H7 (cell line): ENCODE measurements around the gene THAP12. TPM values are rescaled to one million over a fixed set of nuclear protein-coding genes. Genes with fewer than 3 reads are reported as not detected.
A peak's percentile ranks its signal among the peaks of the same experiment; 100 is the strongest.

Experiments used
- DNase-seq: peaks from one replicate; pipeline ENCODE4 v3.0.0; 2012
- H3K27me3 ChIP-seq: 2 replicates; pipeline ENCODE4 v1.6.0; 2011; ENCODE audit warnings: mild to moderate bottlenecking, low read length; ENCODE audit not compliant: control insufficient read depth, insufficient read depth
- H3K36me3 ChIP-seq: replicated peaks from 2 replicates; pipeline ENCODE4 v1.5.1; 2011; ENCODE audit warnings: low read length; ENCODE audit not compliant: control insufficient read depth, insufficient read depth
- H3K4me3 ChIP-seq: 2 replicates; pipeline ENCODE4 v1.5.1; 2011; ENCODE audit warnings: low read depth, mild to moderate bottlenecking, control low read depth, low read length, moderate library complexity; ENCODE audit not compliant: insufficient read depth
- total RNA-seq: library from RNA; depleted of rRNA; stranded (reverse); fragments of >200 nt; shearing (Covaris generic); gene quantifications from 2 replicates; pipeline ENCODE4 v1.2.3, GENCODE V29; 2014

THAP12 gene
- total RNA-seq, 1 experiment from 2014 or later = 27.0 TPM

GRCh38 chr11:76361776-76362175 is 19.2 kb downstream of the THAP12 start:
- Histone ChIP-seq H3K27me3 (no peaks in the 10 kb centered on the region), H3K4me3 (no peak overlapping the region), H3K36me3 (no peaks in the 10 kb centered on the region; the same call in none of the 2 replicates)
- no peak for DNase-seq

DNA sequence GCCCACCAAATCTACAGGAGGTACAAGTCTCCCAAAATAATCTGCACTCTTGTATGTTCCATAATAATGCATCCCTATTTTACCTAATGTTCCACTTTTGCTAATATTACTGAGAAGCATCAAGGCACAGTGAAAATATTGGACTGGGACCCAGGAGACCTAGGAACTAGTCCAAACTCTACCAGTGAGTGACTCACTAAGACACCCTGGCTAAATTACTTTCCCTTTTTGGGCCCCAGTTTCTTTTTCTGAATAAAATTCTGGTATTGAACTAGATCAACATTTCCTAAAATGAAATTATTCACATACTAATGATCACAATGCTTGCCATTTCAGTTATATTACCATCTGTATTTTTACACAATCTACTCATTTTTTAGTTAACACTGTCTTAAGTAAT is 19.6 kb downstream of the THAP12 start:
- H3K36me3 ChIP-seq = no peaks in the 10 kb centered on the region; the same call in none of the 2 replicates
- H3K27me3 ChIP-seq = no peaks in the 10 kb centered on the region
- no peak for DNase-seq
- no peak overlapping the region for H3K4me3 ChIP-seq

DNA sequence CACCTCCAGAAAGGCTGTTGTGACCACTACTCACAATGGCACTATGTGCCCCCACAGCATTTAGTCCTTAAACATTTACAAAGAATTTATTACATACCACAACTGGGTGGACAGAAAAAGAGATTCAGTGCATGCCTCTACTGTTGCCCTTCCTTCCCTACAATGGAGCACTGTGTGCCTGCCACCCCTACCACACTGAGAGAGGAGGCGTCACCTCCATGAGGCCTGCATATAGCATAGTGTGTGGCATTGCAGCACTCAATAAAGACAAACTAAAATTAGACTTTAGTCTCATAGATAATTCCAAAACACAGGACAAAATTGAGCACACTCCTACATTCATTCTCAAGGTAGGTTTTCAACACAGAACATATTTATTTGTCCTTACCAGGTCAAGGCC is 25.8 kb downstream of the THAP12 start:
- no peak for DNase-seq
- Histone ChIP-seq H3K27me3 (no peaks in the 10 kb centered on the region), H3K36me3 (no peaks in the 10 kb centered on the region; the same call in none of the 2 replicates), H3K4me3 (no peak overlapping the region)

GRCh38 chr11:76348348-76348747 is 32.6 kb downstream of the THAP12 start:
- Histone ChIP-seq H3K27me3 (no peaks in the 10 kb centered on the region), H3K36me3 (no peaks in the 10 kb centered on the region), H3K4me3 (no peak overlapping the region)
- DNase-seq = no peak

GRCh38 chr11:76347466-76347865 is 33.5 kb downstream of the THAP12 start:
- no peaks in the 10 kb centered on the region for H3K27me3 ChIP-seq
- no peak overlapping the region for H3K4me3 ChIP-seq
- DNase-seq = no peak
- no peaks in the 10 kb centered on the region for H3K36me3 ChIP-seq

GRCh38 chr11:76339221-76339620 is 41.7 kb downstream of the THAP12 start:
- no peak for DNase-seq
- H3K27me3 ChIP-seq = no peaks in the 10 kb centered on the region
- H3K36me3 ChIP-seq = no peaks in the 10 kb centered on the region
- no peak overlapping the region for H3K4me3 ChIP-seq

DNA sequence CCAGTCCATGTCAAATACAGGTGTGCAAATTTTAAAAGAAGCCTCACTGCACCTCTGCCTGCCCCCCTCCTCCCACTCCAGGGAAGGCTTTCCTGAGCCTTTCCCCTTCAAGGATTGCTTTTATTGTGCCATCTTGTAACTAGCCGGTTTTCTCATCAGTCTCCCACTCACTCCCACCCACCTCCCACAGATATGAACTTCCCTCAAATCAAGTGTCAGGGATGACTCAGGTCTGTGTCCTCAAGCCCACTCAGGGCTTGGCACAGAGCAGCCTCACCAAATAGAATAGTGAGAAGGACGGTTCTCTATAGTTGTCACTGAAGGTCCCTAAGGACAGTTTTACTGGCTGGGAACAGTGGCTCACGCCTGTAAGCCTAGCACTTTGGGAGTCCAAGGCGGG is 43.0 kb downstream of the THAP12 start:
- Histone ChIP-seq H3K36me3 (no peaks in the 10 kb centered on the region), H3K4me3 (no peak overlapping the region), H3K27me3 (no peaks in the 10 kb centered on the region)
- no peak for DNase-seq

- DNase-seq = no peak
- H3K27me3 ChIP-seq = no peaks in the 10 kb centered on the region
- H3K4me3 ChIP-seq = no peak overlapping the region
- no peaks in the 10 kb centered on the region for H3K36me3 ChIP-seq
These were observed 43.5 kb downstream of the THAP12 start for GRCh38 chr11:76337469-76337868.

DNA sequence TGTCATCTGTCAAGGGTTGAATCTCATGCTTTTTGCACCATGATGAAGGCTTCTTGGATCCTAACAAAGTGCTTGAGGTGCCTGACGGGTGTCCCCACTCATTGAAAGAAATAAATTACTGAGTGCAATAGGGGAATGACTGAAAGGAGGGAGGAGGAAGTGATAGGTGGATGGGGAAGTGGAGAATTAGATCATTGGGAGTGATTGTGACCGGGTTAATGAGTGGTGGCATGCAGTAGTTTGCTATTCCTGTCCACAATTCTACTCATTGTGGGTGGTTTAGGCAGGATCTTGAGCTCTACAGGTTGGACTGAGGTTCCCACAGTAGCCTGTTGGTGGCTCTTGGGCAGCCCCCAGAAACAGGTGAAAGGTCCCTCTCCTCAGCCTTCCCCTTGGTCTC is 44.3 kb downstream of the THAP12 start:
- no peak overlapping the region for H3K4me3 ChIP-seq
- H3K36me3 ChIP-seq = no peaks in the 10 kb centered on the region
- DNase-seq = no peak
- H3K27me3 ChIP-seq = no peaks in the 10 kb centered on the region

- H3K27me3 ChIP-seq = no peaks in the 10 kb centered on the region
- no peaks in the 10 kb centered on the region for H3K36me3 ChIP-seq
- H3K4me3 ChIP-seq = no peak overlapping the region
- DNase-seq = no peak
These were observed 45.1 kb downstream of the THAP12 start for GRCh38 chr11:76335842-76336241.

GRCh38 chr11:76334826-76335389 is 46.0 kb downstream of the THAP12 start:
- H3K36me3 ChIP-seq = no peaks in the 10 kb centered on the region
- H3K4me3 ChIP-seq = no peak overlapping the region
- H3K27me3 ChIP-seq = no peaks in the 10 kb centered on the region
- DNase-seq = no peak

DNA sequence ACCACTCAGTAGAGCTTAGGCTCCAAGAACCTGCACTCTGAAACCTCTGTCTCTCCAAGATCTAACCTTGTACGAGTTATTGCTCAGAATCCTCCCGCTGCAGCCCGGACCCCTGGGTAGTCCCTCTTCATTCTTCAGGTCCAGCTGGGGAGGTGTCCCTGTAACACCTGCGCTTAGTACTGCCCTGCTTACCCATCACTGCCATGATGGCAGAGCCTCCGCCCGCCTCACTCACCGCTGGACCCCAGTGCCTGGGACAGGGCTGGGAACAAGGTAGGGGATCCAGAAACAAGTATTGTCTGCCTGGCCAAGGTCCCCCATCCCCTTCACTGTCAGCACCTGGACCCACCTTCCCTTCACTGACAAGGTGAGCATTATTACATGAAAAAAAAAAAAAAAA is 50.3 kb downstream of the THAP12 start:
- no peak for DNase-seq
- Histone ChIP-seq H3K4me3 (no peak overlapping the region), H3K27me3 (no peaks in the 10 kb centered on the region; the same call in 1 of the 2 replicates), H3K36me3 (no peaks in the 10 kb centered on the region)

GRCh38 chr11:76329983-76330382 is 50.9 kb downstream of the THAP12 start:
- peak; percentile 68 for DNase-seq
- no peaks in the 10 kb centered on the region; the same call in 1 of the 2 replicates for H3K27me3 ChIP-seq
- H3K4me3 ChIP-seq = no peak overlapping the region
- H3K36me3 ChIP-seq = no peaks in the 10 kb centered on the region

- Histone ChIP-seq H3K27me3 (no peaks in the 10 kb centered on the region; the same call in 1 of the 2 replicates), H3K4me3 (no peak overlapping the region), H3K36me3 (no peaks in the 10 kb centered on the region)
- peak; percentile 55 for DNase-seq
These were observed 51.8 kb downstream of the THAP12 start for GRCh38 chr11:76329084-76329648.

- H3K27me3 ChIP-seq = peaks cover 3% of the 10 kb centered on the region
- H3K4me3 ChIP-seq = no peak overlapping the region
- DNase-seq = no peak
- no peaks in the 10 kb centered on the region for H3K36me3 ChIP-seq
These were observed 53.1 kb downstream of the THAP12 start for GRCh38 chr11:76327756-76328388.
